OCI-LY7 (cell line): ENCODE measurements around the gene STKLD1. TPM values are rescaled to one million over a fixed set of nuclear protein-coding genes. Genes with fewer than 3 reads are reported as not detected.
"Not testable (repeated sequence)": the region's sequence is repeated elsewhere in the genome, so short reads cannot be mapped to it uniquely, and the experiment has no call there.

Experiments used
- Bru-seq: library from RNA; stranded (reverse); fragments of 400-500 nt; gene quantifications from one replicate; lab custom pipeline; 2021; lab: Mats Ljungman, UMichigan
- BruChase-seq, 2 experiments: library from RNA; stranded (reverse); fragments of 400-500 nt; gene quantifications; one replicate each; lab custom pipeline; 2021; lab: Mats Ljungman, UMichigan
- BruUV-seq: library from RNA; stranded (reverse); fragments of 400-500 nt; replicated peaks from 2 replicates; lab custom pipeline; 2021; lab: Mats Ljungman, UMichigan
- CTCF ChIA-PET: fragments of 300-600 bp; sonication (Branson Sonifier 250); formaldehyde crosslinking; loops from one replicate; lab custom pipeline; 2022; ENCODE audit warnings: antibody characterized with exemption; ENCODE audit not compliant: unreplicated experiment; lab: Charles Lee
- POLR2A ChIA-PET: fragments of 300-600 bp; sonication (Branson Sonifier 250); formaldehyde crosslinking; loops from one replicate; lab custom pipeline; 2022; ENCODE audit warnings: antibody characterized with exemption; lab: Charles Lee
- DNase-seq: peaks from one replicate; pipeline ENCODE4 v3.0.0-alpha.2; 2015; ENCODE audit warnings: low spot score
- H2AFZ ChIP-seq: fragments of 200-600 bp; sonication (generic), shearing (Covaris generic); 2 replicates; pipeline ENCODE4 v1.6.1; 2014; ENCODE audit warnings: mild to moderate bottlenecking, antibody characterized with exemption, low read length, moderate library complexity
- H3K27ac ChIP-seq: fragments of 200-600 bp; sonication (generic); 2 replicates; pipeline ENCODE4 v1.5.1; 2014; ENCODE audit warnings: mixed run types, low read depth, mild to moderate bottlenecking, moderate library complexity, low read length, inconsistent platforms; ENCODE audit not compliant: poor library complexity, severe bottlenecking
- H3K36me3 ChIP-seq: fragments of 200-600 bp; sonication (generic); 2 replicates; pipeline ENCODE4 v1.6.1; 2014; ENCODE audit warnings: mild to moderate bottlenecking, antibody characterized with exemption, low read length, moderate library complexity, mixed read lengths; ENCODE audit not compliant: insufficient read depth
- H3K4me1 ChIP-seq: fragments of 200-600 bp; sonication (generic); 2 replicates; pipeline ENCODE4 v1.5.1; 2014; ENCODE audit warnings: mild to moderate bottlenecking, low read length; ENCODE audit not compliant: insufficient read depth, poor library complexity, severe bottlenecking
- H3K4me2 ChIP-seq: fragments of 200-600 bp; sonication (generic); 2 replicates; pipeline ENCODE4 v1.6.1; 2014; ENCODE audit warnings: mild to moderate bottlenecking, low read length
- H3K4me3 ChIP-seq: fragments of 200-600 bp; sonication (generic); 2 replicates; pipeline ENCODE4 v1.5.1; 2014; ENCODE audit warnings: mild to moderate bottlenecking, low read depth, low read length; ENCODE audit not compliant: poor library complexity, severe bottlenecking
- H3K79me2 ChIP-seq: fragments of 200-600 bp; sonication (generic); 2 replicates; pipeline ENCODE4 v1.6.1; 2016; ENCODE audit warnings: low read depth, mild to moderate bottlenecking, low read length, moderate library complexity, mixed read lengths; ENCODE audit not compliant: insufficient read depth
- H3K9me2 ChIP-seq: fragments of 200-600 bp; sonication (generic); 2 replicates; pipeline ENCODE4 v1.6.1; 2016; ENCODE audit warnings: mild to moderate bottlenecking, low read length, mixed read lengths; ENCODE audit not compliant: insufficient read depth
- H3K9me3 ChIP-seq: fragments of 200-600 bp; sonication (generic); 2 replicates; pipeline ENCODE4 v1.6.1; 2014; ENCODE audit warnings: mild to moderate bottlenecking, mixed run types, low read length, mixed read lengths
- H4K20me1 ChIP-seq: fragments of 200-600 bp; sonication (generic); 2 replicates; pipeline ENCODE4 v1.6.1; 2014; ENCODE audit warnings: mild to moderate bottlenecking, antibody characterized with exemption, low read length, moderate library complexity, mixed read lengths; ENCODE audit not compliant: insufficient read depth
- CTCF ChIP-seq: fragments of 200-600 bp; sonication (generic); conservative IDR thresholded peaks from 2 replicates; pipeline ENCODE4 v1.5.1; 2014; ENCODE audit warnings: mild to moderate bottlenecking, antibody characterized with exemption, low read length, moderate library complexity, mixed read lengths
- EZH2phosphoT487 ChIP-seq: fragments of 200-600 bp; sonication (generic); IDR thresholded peaks from 2 replicates; pipeline ENCODE4 v1.6.1; 2018; ENCODE audit warnings: low read depth, borderline replicate concordance, mild to moderate bottlenecking, mixed run types, antibody characterized with exemption, low read length, moderate library complexity, mixed read lengths
- intact Hi-C: fragments of 100-400 bp; cut with micrococcal nuclease; formaldehyde crosslinking; loops from one replicate; pipeline ENCODE4 v1.10.0; 2022; ENCODE audit not compliant: unreplicated experiment
- long read RNA-seq: library from polyadenylated mRNA; stranded (forward); transcript quantifications from one replicate; pipeline ENCODE4 v2.0.0, GENCODE V29; 2022
- total RNA-seq, 2 experiments: library from RNA; depleted of rRNA in 1 of 2; stranded (reverse); fragments of >200 nt in 1 of 2; shearing (Covaris generic) in 1 of 2; gene quantifications; 2 replicates each; pipeline ENCODE4 v1.2.3, GENCODE V29; 2014 to 2022

The STKLD1 gene
- 0.05 and 1.7 TPM in 2 replicates for total RNA-seq (2014; rRNA removed; shearing (Covaris generic))
- 0.81 and 1.4 TPM in 2 replicates for total RNA-seq (2022)
- Bru-seq, nascent RNA: percentile 19 among the genes with signal in this experiment
- percentile 25 among the genes with signal in this experiment for BruChase-seq, experiment 1, labeled RNA remaining after a 6-hour chase
- percentile 23 among the genes with signal in this experiment for BruChase-seq, experiment 2, labeled RNA remaining after a 2-hour chase
- long read RNA-seq: 0 reads

DNA sequence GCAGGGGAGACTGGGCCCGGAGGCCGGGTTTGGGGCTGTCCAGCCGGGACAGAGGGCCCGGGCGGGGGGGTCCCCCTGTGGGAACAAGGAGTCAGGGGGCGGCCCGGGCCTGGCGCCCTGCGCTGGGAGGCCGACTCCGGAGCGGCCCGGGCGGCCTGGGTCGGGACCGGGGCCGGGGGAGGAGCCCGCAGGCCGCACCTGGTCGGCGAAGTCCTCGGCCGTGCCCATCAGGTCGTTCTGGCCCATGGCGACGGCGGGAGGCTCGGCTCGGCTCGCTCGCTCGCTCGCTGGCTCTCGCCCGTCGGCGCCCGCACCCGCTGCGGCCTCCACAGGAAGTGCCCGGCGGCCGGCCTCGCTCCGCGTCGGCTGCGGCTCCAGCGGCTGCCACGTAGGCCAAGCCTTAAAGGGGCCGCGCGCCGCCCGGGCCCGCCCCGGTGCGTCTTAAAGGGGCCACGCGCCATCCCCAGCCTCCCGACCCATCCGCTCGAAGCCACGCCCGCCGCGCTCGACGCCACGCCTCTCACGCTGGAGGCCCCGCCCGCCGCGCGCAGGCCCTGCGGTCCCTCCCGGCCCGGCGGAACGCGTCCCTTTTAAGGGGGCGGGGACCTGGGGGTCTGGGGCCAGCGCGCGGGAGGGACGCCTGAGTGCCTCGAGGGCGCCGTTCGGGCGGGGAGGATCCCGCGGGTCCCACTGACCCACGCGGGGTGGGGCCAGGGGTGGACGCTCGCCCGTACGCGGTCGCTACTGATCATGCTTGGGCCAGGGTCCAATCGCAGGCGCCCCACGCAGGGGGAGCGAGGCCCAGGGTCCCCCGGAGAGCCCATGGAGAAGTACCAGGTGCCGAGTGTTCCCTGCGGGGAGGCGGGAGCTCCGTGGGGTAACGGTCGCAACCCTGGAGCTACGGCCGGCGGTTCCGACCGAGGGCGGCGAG lies at the start of gene STKLD1, which contains the start of gene SURF4:
STKLD1 (plus strand) TSS at position 643 of the 931 bp plus-strand sequence; CDS start at position 751, 108 bp downstream.
SURF4 (minus strand) TSS at position 337 of the 931 bp plus-strand sequence; CDS start at position 246, 91 bp downstream.
- intact Hi-C loops: loop anchor here (1.0 to 2.0 kb wide), 2 partner anchors 20 to 39 kb away; partner anchors contain the start of genes SURF1, SURF2 and SURF6
- TF ChIP-seq CTCF (no peak), EZH2phosphoT487 (no peak)
- peaks cover 27% of the 10 kb centered on the region for H3K36me3 ChIP-seq
- peaks cover 13% of the 10 kb centered on the region for H4K20me1 ChIP-seq
- peak within 1 kb of the TSS; percentile 94 for H3K4me2 ChIP-seq
- BruUV-seq: no TSS peak
- peak within 1 kb of the TSS; percentile 91 for H3K4me3 ChIP-seq
- H3K4me1 ChIP-seq: peaks cover 27% of the 10 kb centered on the region
- DNase-seq: peak; percentile 97
- H3K9me2 ChIP-seq: no peaks in the 10 kb centered on the region
- H3K79me2 ChIP-seq: peaks cover 48% of the 10 kb centered on the region
- peak within 1 kb of the TSS; percentile 67 for H3K27ac ChIP-seq
- ChIA-PET POLR2A (no interaction called here), CTCF (no interaction called here)
- H3K9me3 ChIP-seq: no peaks in the 10 kb centered on the region
- H2AFZ ChIP-seq: peak within 1 kb of the TSS; percentile 93

DNA sequence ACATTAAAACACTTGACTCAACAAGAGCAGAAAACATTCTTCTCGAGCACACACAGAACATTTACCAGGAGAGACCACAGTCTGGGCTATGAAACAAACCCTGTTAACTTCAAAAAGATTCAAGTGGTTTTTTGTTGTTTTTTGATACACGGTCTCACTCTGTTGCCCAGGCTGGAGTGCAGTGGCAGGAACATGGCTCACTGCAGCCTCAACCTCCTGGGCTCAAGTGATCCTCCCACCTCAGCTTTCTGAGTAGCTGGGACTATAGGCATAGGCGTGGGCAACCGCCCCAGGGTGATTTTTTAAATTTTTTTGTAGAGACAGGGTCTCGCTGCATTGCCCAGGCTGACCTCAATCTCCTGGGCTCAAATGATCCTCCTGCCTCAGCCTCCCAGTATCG lies 49.1 kb upstream of the STKLD1 start:
- H3K79me2 ChIP-seq, POLR2A ChIA-PET, H3K4me1 ChIP-seq, DNase-seq, H2AFZ ChIP-seq, H3K4me3 ChIP-seq, CTCF ChIA-PET, BruUV-seq, H3K9me3 ChIP-seq, H3K9me2 ChIP-seq, H4K20me1 ChIP-seq, H3K4me2 ChIP-seq, H3K27ac ChIP-seq: not testable (repeated sequence)
- intact Hi-C loops: loop anchor here (5.0 kb wide), 1 partner anchor 140 kb away; no protein-coding TSS in a partner anchor
- H3K36me3 ChIP-seq: peaks cover 30% of the 10 kb centered on the region

GRCh38 chr9:133327834-133328484 lies 48.2 kb upstream of the STKLD1 start:
- TF ChIP-seq CTCF (no peak), EZH2phosphoT487 (no peak)
- no peaks in the 10 kb centered on the region for H3K9me2 ChIP-seq
- intact Hi-C loops: loop anchor here (5.0 kb wide), 1 partner anchor 141 kb away; no protein-coding TSS in a partner anchor
- H3K4me1 ChIP-seq: no peaks in the 10 kb centered on the region
- no peak overlapping the region for H3K4me2 ChIP-seq
- no peak overlapping the region for H2AFZ ChIP-seq
- no TSS peak for BruUV-seq
- no peak for DNase-seq
- H3K27ac ChIP-seq: no peak overlapping the region
- no peak overlapping the region for H3K4me3 ChIP-seq
- ChIA-PET POLR2A (no interaction called here), CTCF (no interaction called here)
- H4K20me1 ChIP-seq: no peaks in the 10 kb centered on the region
- H3K36me3 ChIP-seq: peaks cover 39% of the 10 kb centered on the region
- H3K9me3 ChIP-seq: no peaks in the 10 kb centered on the region
- no peaks in the 10 kb centered on the region for H3K79me2 ChIP-seq
